RKO (cell line): ENCODE data around the gene INPP5A.
"Not testable (repeated sequence)": the region's sequence is repeated elsewhere in the genome, so short reads cannot be mapped to it uniquely, and the experiment has no call there.

Experiments
- DNase-seq: peaks from one replicate; pipeline ENCODE4 v3.0.0-alpha.2; 2016; ENCODE audit warnings: low spot score

The INPP5A gene

DNA sequence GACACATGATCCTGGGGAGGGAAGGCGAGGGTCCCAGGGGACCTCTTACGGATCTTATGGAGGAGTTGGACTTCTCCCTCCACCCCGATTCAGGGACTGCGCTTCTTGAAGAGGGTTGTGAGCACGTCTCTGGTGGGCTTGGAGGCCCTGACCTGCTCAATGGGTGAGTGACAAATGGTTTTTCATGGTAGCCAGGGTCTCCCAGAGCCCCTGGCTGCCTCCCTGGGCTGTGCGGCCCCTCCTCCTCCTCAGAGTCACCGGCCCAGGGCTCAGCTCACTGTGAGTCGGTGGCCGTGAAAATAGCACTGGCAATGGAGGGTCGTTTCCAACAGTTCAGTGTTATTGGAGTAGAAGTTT lies 26.6 kb downstream of the INPP5A start:
- no peak for DNase-seq

- no peak for DNase-seq
Observed at GRCh38 chr10:132564690-132565089, 27.1 kb downstream of the INPP5A start.

GRCh38 chr10:132565516-132566209 lies 28.1 kb downstream of the INPP5A start:
- no peak for DNase-seq

- no peak for DNase-seq
Observed at GRCh38 chr10:132566892-132567291, 29.3 kb downstream of the INPP5A start.

- no peak for DNase-seq
Observed at GRCh38 chr10:132570265-132570664, 32.7 kb downstream of the INPP5A start.

- DNase-seq: no peak
Observed at GRCh38 chr10:132570771-132571649, 33.4 kb downstream of the INPP5A start.

GRCh38 chr10:132571650-132572544 lies 34.3 kb downstream of the INPP5A start:
- peak; percentile 89 for DNase-seq

DNA sequence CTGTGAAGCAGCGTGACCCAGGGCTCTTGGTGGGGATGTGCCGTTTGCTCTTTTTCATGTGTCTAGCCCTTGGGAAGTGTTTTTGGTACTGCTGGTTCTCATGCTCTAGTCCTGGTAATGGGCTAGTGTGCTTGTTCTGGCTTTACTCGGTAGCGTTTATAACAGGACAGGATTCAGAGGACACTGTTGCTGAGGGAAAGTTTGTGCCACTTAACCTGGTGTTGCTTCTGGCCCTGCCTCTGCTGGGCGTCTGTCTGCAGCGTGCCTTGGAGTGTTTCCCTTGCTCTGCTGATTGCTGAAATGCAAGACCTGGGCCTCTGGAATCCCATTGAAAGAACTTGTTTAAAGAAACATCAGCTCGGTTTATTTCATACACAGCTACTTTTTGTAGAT lies 35.0 kb downstream of the INPP5A start:
- no peak for DNase-seq

DNA sequence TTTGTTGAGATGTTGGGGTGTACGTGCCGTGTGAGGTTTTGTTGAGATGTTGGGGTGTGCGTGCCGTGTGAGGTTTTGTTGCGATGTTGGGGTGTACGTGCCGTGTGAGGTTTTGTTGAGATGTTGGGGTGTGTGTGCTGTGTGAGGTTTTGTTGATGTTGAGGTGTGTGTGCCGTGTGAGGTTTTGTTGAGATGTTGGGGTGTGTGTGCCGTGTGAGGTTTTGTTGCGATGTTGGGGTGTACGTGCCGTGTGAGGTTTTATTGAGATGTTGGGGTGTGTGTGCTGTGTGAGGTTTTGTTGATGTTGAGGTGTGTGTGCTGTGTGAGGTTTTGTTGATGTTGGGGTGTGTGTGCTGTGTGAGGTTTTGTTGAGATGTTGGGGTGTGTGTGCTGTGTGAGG lies 35.4 kb downstream of the INPP5A start:
- not testable (repeated sequence) for DNase-seq

GRCh38 chr10:132574288-132574687 lies 36.7 kb downstream of the INPP5A start:
- no peak for DNase-seq

- no peak for DNase-seq
Observed at GRCh38 chr10:132574783-132575319, 37.3 kb downstream of the INPP5A start.

GRCh38 chr10:132575320-132576201 lies 38.0 kb downstream of the INPP5A start:
- no peak for DNase-seq

- no peak for DNase-seq
Observed at GRCh38 chr10:132576671-132577349, 39.2 kb downstream of the INPP5A start.

DNA sequence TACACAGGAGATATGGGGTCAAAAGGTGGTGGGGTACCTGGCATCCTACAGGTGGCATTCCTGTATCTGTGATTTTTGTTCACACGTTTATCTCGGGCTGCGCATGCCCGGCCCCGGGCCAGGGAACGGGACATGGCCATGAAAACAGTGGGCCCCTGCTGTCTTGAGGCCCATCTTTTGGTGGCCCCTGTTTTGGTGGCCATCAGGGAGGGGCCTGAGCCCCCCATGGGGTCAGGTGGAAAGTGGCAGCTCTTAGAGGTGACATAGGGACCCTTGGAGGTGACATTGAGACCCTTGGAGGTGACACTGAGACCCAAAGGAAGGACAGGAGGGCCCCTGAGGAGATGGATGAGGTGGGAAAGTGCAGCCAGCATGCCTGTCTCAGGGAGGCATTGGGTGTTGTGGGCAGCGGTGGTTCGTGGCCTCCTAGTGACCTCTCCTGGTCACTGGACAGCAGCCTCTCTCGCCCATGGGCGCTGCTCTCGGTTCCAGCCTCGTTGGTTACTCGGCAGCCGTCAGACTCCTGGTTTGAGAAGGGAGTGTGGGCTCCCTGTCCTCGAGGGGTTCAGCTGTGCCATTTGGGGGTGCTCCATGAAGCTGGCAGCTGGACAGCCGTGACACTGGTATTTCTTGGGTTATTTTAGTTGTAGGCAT lies 39.9 kb downstream of the INPP5A start:
- no peak for DNase-seq

- DNase-seq: no peak
Observed at GRCh38 chr10:132578287-132578951, 40.8 kb downstream of the INPP5A start.

DNA sequence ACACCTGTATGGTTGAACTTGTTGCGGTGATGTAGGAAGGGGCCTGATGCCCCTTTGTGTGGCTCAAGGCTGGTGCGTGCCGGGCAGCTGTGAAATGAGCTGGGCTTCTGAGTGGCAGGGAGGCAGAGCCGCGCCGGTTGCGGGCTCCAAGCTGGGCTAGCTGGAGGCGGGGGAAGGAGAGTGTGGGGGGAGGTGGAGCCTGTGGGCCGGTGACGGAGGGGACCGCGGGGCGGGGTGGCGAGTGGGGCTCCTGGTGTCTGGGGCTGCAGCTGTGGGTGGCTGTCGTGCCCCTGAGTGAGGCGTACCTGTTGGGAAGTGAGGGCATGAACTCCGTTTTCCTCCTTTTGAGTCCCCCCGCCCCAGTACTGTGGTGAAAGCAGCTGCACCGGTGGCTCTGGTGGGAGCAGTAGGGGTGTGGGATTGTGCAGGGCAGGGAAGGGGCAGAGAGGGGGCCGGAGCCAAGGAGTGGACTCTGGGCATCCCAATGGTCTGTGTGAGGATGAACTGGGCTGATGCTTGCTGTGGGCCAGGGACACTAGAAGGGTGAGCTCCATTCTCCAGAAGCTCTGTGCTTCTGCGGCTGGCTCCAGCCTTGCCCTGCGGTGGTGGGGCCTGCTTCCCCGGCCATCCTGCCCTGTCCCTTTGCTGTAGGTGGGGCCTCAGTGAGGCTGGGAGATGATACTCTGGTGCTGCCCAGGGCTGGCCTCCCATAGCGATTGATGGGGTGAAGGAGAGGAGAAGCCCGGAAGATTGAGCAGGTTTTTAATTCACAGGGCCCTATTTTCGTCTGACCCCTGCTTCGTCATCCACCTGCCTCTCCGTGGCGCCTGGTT lies 41.7 kb downstream of the INPP5A start:
- no peak for DNase-seq

- DNase-seq: no peak
Observed at GRCh38 chr10:132580143-132580542, 42.6 kb downstream of the INPP5A start.

DNA sequence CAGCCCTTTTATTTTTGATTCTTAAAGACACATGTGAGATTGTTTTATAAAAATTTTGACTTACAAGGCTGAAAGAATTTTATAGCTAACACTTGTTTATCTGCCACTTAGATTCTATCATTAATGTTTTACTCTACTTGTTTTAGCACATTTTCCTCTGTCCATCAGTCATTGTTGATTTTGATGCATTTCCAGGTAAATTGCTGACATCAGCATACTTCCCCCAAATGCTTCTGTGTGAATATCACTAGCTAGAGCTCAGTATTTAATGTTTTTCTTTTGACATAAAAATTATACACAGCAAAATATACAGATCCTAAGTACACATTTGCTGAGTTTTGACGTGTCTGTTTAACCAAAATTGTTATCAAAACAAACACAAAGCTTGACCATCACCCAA lies 43.0 kb downstream of the INPP5A start:
- DNase-seq: no peak

DNA sequence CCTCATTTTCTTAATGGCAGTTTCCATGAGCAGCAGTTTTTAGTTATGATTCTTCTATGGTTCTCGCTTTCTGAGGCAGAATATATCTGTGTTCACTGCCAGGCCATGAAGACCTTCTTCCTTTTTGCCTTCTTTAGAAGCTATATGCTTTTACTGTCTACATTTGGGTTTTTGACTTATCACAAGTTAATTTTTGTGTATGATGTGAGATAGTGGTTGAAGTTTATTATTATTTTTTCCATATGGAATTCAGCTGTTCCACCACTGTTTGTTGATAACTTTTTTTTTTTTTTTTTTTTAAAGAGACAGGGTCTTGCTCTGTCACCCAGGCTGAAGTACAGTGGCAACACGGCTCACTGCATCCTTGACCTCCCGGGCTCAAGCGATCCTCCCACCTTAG lies 44.5 kb downstream of the INPP5A start:
- DNase-seq: no peak
